SH-SY5Y (cell line): ENCODE measurements around the gene OTUB1.

Experiments used
- GATA2 ChIP-seq: IDR thresholded peaks from 2 replicates; pipeline ENCODE4 v1.6.1; 2011; ENCODE audit warnings: mild to moderate bottlenecking, low read depth, low read length
- GATA3 ChIP-seq: IDR thresholded peaks from 2 replicates; pipeline ENCODE4 v1.6.1; 2011; ENCODE audit warnings: low read depth, mild to moderate bottlenecking, low read length, moderate library complexity

The OTUB1 gene

DNA sequence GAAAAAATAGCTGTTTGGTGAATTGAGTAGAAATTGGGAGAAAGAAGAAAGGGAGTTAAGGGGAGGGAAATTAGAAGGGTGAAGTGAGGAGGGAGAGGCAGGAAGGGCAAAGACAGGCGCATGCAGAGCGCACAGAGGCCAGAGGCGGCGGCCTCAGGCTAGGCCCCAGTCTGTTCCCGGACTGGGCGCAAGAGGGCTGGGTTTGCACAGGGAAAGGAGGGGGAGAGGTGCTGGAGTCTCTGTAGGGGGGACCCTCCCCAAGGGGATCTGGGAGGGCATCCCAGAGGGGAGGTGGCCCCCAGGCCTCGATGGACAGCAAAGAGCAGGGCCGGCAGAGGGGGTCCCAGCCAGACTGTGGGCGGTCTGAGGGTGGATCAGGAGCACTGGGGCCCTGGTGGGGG, 48.2 kb downstream of the OTUB1 start:
- no peak for TF ChIP-seq GATA3
- TF ChIP-seq GATA2, result no peak

DNA sequence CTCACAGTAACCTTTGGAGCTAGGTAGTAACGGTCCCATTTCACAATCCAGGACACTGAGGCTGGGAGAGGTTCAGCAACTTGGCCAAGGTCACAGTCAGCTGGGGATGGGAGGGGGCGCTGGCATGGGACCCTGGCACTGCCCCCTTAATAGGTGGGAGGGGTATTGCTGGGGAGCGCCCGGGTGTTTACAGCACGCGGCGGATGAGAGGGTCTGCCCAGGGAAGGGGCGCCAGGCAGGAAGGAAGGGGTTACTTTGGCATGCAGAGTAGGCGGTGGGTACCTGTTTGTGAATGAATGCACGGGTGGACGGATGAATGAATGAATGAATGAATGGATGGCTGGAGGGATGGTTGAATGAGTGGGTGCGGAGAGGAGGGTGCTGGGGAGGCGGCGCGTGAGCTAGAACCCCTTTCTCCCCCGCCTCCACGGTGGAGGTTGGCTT, 48.9 kb downstream of the OTUB1 start:
- TF ChIP-seq GATA2 (no peak), GATA3 (no peak)

DNA sequence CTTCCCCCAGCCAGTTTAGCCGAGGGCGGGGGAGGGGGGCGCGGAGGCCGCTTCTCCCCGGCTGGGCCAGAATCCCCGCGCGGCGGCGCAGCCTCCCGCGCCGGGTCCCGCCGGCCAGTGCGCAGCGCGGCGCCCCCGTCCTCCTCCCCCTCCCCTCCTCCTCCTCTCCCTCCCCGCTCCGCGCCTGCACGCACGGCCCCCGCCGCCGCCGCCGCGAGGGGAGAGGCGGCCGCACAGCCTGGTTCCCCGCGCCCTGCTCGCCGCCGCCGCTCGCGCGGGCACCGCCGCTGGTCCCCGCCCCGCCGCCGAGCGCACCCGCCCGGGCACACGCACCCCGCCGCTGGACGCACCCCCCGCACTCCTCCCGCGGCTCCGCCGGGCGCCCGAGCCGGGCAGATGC, 49.3 kb downstream of the OTUB1 start, which contains the start of gene FLRT1:
FLRT1 (plus strand) TSS at position 356 of the 400 bp plus-strand sequence. CDS start 80,337 bp downstream, outside the sequence.
- no peak for TF ChIP-seq GATA3
- TF ChIP-seq GATA2, result no peak

DNA sequence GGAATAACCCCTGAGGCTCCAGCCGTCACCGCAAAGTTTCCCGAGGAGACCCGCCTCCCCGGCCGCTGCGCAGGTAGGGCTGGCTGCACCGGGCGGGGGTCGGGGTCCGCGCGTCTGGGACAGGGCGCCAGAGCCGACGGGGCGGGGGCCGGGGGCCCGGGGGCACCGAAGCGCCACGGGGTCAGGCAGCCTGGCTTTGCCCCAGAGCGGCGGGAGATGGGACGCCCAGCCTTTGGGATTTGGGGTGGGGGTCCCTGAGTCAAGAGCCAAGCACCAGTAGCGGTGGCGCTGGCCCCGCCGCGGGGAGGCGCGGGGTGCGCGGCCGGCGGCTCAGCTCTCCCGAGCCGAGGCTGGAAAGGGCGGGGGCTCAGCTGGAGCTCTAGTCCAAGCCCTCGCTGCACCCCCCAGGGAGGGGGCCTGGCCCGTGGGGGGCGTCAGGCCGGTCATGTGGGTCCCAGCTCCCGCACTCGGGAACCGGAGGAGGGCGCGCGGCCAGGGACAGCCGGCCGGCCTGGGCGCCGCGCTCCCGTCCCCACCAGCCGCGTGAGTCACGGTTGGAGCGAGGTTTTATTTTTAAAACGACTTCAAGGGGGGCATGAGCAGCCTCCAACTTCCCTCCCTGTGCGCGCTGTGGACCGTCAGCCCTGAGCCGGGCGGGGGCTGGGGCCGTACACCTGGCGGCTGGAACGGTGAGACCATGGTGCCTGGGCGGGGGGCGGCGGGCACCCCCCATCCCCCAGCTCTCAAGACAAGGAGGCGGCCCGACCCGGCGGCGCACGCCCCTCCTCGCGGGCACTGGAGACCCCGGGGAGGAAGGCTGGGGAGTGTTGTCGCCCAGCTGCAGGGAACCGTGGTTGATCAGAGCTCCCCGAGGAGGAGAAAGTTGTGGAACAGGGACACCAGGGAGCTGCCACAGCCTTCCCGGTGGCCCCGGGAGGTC, 50.1 kb downstream of the OTUB1 start:
- no peak for TF ChIP-seq GATA3
- no peak for TF ChIP-seq GATA2

DNA sequence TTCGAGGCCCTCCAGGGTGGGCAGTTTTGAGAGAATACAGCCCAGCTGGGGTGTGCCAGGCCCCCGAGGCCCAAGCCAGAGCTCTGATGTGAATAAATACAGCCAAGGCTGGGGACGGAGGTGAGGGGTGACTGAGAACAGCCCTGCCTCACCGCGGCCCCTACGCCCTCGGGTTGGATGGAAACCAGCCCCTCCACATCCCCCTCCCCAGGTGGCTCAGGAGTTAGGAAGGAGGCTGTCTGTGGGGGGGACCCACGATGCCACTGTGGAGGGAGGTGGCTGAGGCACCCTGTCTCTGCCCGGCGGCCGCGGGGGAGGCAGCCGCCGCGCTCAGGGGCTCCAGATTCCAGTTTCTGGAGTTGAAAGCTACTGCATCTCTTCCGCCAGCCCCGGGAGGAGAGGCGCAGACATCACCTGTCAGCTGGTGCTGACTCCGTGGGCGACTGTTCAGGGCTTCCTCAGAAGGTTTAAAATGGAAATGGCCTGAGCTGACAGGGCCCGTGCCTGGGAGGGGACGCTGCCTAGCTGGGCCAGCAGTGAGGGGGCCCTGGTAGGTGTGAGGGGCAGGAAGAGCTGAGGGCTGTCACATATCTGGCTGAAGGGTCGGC, 50.9 kb downstream of the OTUB1 start:
- TF ChIP-seq GATA2 (no peak), GATA3 (no peak)

DNA sequence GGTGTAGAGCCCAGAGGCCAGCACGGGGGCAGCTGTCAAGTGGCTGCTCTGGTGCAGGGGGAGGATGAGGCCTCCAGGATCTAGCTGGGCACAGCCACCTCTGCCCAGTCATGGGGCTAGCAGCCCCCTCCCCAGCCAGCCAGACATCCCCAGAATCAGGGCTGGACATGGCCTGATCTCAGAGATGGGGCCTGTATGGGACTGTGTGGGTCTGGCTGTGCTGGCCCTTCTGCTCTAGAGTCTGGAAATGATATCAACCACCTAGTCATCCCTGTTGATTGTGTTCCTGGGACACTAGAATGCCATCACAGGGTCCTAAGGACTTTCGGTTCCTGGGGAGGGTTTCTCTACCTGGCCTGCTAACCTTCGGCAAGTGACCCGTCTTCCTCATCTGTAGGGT, 52.3 kb downstream of the OTUB1 start:
- no peak for TF ChIP-seq GATA3
- no peak for TF ChIP-seq GATA2

DNA sequence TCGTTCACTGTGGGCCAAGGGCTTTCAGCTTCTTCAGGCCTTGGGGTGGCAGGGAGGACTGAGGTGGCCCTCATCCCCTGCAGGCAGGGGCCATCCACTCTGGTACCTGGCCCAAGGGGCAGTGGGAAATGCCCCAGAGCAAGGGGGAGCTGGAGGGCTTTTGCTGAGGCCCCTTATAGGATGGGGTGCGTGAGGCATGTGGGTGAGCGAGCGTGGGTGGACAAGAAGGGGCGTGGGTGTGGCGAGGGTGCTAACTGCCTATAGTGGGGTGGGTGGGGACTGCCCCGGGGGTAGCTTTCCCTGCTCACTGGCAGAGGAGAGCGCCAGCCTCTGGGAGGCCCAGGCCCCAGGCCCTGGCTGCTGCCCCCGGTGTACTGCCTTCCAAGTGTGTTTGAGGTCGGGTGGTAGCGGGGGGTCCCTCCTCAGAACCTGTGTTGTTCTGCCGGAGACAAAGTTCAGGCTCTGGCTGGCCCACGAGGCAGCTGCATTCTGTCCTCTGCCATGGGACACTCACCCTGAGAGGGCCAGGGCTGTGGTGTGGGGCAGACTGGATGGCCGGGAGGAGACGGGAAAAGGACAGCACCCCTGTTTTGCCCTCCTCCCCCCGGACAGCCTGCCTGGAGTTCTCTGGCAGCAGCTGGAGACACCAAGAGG, 52.9 kb downstream of the OTUB1 start:
- TF ChIP-seq GATA2 (no peak), GATA3 (no peak)

DNA sequence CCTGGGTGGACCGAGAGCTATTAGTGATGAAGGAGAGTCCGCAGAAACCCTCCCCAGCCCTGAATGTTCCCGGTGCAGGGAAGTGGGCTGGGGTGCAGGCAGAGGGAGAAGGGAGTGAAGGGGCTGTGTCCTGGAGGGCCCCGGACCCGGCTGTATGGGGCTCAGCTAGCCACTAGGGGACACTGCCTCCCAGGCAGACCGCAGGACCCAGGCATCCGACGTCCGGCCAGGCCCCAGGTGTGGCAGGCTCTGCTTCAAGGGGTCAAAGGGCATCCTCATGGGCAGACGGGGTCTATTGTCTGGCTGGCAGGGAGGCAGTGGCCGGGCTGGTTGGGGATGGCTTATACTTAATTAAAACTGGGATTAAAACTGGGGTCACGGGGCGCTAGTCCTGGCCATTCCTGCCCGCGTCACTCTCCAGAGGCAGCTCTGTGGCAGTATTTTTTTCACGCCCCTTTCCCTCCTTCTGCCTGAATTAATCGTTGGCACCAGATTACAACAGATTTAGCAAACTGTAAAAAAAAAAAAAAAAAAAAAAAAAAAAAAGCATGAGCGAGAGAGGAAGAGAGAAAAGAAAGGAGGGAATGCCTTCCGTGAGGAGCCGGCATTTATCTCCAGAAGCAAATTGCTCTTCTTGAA, 54.6 kb downstream of the OTUB1 start:
- TF ChIP-seq GATA3, result no peak
- no peak for TF ChIP-seq GATA2

DNA sequence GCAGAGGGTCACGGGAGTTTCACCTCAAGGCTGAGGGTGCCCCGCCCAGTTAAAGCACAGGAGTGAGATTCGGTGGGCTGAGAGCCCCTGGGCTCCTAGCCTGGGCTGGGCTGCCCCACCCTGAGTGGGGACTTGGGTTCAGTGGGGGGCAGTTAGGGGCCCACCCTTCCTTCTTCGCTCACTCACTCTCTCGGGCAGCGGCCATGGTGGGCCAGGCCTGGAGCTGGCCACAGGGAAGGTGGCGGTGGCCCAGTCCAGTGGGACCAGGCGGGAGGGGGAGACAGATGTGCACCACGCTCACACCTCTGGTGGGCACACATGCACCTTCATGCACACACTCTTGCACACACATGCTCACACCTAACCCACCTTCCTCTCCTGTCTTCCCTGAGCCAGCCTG, 55.6 kb downstream of the OTUB1 start:
- TF ChIP-seq GATA3 (no peak), GATA2 (no peak)

DNA sequence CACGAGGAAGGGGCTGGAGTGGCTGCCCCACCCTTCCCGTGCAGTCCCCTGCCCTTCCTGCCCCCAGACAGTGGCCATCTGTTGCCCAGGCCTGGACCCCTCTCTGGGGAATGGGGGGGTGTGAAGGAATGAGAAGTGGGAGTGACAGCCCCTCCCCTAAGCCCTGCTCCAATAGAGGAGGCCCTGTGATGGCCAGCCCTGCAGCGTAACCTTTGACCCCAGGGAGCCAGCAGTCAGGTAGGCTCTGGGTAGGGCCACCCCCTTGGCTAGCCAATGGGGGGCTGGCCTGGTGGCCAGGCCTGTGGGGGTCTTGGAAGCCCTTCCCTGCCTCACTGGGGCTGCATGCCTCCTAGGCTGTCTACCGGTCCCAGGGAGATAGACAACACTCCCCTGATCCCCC, 56.1 kb downstream of the OTUB1 start:
- TF ChIP-seq GATA2, result no peak
- TF ChIP-seq GATA3, result no peak

DNA sequence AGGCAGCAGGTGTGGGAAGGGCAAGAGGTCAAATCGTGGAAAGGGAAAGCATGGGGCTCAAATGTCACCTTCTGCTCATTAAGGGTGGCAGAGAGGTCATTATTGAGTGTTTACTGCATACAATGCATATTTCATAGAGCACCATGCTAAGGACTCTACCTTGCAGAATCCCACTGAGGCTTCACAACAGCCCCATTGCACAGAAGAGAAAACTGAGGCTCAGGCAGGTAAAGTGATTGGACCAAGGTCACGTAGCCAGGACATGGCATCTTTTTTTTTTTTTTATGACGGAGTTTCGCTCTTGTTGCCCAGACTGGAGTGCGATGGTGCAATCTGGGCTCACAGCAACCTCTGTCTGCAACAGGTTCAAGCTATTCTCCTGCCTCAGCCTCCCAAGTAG, 57.3 kb downstream of the OTUB1 start:
- TF ChIP-seq GATA3 (no peak), GATA2 (no peak)

DNA sequence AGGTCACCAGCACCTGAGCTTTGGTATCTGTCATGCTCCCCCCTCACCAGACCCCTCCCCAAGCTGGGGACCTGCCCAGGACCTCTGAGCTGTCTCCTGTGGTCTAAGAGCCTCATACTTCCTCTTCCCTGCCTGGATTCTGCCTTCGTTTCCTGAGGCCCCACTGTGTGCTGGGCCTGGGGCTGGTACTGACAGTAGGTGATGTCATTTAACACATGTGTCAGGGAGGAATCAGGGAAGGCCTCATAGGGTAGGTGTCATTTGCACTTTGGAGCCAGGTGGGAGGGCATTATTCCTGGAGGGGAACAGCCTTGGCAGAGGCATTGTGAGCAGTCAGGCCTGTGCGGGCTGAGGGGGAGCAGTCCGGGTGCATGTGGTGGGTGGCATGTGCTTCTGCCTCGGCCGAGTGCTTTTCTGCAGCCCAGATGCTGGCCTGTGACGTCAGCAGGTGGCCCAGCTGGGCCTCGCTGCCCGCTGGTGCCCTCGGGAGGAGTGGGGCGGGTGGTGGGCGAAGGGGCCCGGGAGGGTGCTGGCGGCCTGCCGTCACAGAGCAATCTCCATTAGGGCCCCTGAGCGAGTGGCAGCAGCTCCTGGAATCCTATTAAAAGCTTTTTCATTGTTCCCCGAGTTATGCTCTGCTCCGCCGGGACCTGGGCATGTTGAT, 58.6 kb downstream of the OTUB1 start:
- TF ChIP-seq GATA3 (no peak), GATA2 (no peak; the same call in 1 of the 2 replicates)

DNA sequence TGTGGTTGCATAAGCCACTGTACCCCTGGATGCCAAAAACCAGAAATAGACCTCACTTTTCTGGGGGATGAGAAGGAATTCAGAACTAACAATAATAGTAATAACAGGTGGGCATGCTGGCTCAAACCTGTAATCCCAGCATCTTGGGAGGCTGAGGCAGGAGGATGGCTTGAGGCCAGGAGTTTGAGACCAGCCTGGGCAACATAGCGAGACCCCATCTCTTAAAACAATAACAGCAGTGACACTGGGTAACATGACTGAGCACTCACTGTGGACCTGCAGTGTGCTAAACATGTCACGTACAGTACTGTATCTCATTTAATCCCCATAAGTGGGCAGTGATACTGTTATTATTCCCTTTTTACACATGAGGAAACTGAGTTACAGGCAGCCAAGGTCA, 59.5 kb downstream of the OTUB1 start:
- no peak for TF ChIP-seq GATA2
- no peak for TF ChIP-seq GATA3
